IPS-NIHi7 (cell line): Measurements from ENCODE around the gene LLGL1.

Source experiments
- DNase-seq: peaks from one replicate; pipeline ENCODE4 v3.0.0; 2012; ENCODE audit warnings: mixed read lengths; ENCODE audit errors: extremely low spot score

LLGL1 gene

DNA sequence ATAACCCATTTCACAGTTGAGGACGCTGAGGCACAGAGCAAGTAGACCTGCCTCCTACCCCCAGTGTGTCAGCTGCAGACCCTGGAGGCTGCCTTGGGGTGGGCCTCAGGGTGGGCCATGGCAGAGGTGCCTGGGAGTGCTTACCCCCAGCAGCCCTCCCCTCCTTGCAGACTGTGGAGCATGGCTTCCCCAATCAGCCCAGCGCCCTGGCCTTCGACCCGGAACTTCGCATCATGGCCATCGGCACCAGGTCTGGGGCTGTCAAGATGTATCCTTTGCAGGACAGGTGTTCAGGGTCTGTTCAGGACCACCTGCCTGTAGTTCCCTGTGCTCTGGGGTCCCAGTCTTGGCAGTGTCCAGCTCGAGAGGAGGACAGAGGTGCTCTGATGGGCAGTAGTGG is 4.3 kb downstream of the LLGL1 start:
- DNase-seq: no peak

GRCh38 chr17:18230288-18231141 is 5.1 kb downstream of the LLGL1 start:
- no peak for DNase-seq

GRCh38 chr17:18231164-18231563 is 5.7 kb downstream of the LLGL1 start:
- DNase-seq: no peak

DNA sequence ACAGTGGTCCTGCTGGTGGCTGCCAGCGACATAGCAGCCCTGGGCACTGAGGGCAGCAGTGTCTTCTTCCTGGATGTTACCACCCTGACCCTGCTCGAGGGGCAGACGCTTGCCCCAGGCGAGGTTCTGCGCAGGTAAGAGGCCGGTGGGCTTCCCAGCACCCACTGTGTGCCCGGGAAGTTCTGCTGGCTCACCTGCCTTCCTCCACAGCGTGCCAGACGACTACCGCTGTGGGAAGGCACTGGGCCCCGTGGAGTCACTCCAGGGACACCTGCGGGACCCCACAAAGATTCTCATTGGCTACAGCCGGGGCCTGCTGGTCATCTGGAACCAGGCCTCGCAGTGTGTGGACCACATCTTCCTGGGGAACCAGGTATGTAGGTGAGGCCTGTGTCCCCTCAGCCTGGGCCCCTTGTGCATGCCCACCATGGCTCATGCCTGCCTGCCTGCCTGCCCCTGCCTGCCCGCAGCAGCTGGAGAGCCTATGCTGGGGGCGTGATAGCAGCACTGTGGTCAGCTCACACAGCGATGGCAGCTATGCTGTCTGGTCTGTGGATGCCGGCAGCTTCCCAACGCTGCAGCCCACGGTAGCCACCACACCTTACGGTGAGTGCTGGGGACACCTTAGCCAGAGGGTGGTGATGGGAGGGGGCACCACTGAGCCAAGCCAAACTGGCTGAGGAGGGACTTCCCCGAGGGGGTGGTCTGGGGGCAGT is 8.5 kb downstream of the LLGL1 start:
- DNase-seq: no peak

GRCh38 chr17:18234853-18235380 is 9.5 kb downstream of the LLGL1 start:
- no peak for DNase-seq

GRCh38 chr17:18235743-18236256 is 10.4 kb downstream of the LLGL1 start:
- no peak for DNase-seq

- no peak for DNase-seq
These were observed 11.1 kb downstream of the LLGL1 start for GRCh38 chr17:18236494-18236893.

- no peak for DNase-seq
These were observed 12.0 kb downstream of the LLGL1 start for GRCh38 chr17:18237461-18237860.

DNA sequence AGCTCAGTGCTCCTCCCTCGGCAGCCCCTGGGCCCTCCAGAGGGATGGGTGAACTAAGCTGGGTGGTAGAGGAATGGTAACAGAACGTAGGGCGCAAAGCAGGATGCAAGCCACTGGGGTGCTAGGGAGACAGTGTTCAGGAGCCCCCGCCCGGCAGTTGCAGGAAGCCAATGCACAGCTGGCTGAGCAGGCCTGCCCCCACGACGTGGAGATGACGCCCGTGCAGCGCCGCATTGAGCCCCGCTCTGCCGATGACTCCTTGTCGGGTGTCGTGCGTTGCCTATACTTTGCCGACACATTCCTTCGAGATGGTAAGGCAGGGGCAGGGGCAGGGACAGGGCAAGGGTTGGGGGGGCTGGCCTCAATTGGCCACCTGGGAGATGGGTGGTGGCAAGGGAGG is 12.9 kb downstream of the LLGL1 start:
- DNase-seq: no peak

GRCh38 chr17:18240449-18240848 is 15.0 kb downstream of the LLGL1 start:
- DNase-seq: no peak

- no peak for DNase-seq
These were observed 15.9 kb downstream of the LLGL1 start for GRCh38 chr17:18241229-18241871.

GRCh38 chr17:18245038-18245776 is 19.8 kb downstream of the LLGL1 start:
- no peak for DNase-seq

- DNase-seq: no peak
These were observed 20.8 kb downstream of the LLGL1 start for GRCh38 chr17:18246109-18246725.

- peak; percentile 97 for DNase-seq
These were observed 21.6 kb downstream of the LLGL1 start for GRCh38 chr17:18246880-18247612.

- no peak for DNase-seq
These were observed 22.2 kb downstream of the LLGL1 start for GRCh38 chr17:18247613-18248001.

- peak; percentile 83 for DNase-seq
These were observed 22.9 kb downstream of the LLGL1 start for GRCh38 chr17:18248300-18248731.

DNA sequence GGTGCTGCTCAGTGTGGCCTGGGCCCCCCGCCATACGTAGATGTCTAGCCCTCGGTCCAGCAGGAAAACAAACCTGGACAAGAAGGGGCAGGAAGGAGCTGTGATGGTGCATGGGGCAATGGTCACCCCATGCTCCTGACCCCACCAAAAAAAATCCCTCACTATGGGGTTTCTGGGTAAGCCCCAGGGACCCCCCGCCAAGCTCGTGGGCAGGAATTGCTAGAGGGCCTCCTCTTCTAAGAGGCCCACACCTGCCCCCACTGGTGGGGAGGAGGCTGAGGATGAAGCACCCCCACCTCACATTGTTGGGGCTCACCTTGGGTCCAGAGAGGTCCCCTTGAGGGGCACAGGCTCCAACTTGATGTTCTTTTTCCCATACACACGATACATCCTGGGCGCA is 23.4 kb downstream of the LLGL1 start:
- DNase-seq: no peak

GRCh38 chr17:18250259-18250658 is 24.8 kb downstream of the LLGL1 start:
- no peak for DNase-seq

DNA sequence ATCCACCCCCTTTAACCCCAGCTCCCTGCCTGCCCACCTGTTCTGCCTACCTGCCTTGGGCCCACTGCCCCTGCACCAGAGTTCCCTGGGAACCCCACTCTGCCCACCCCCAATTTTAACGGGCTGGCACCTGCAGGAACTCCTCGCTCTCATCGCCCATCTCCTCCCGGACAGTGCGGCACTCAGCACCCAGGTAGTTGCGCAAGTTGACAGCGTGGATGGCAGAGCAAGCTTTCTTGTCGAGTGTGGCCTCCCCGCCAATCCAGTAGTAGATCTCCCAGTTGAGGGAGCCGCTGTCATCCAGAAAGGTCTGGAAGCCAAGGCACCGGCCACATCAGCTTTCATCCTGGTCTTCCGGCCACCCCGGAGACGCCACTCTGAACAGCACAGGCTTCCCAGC is 25.3 kb downstream of the LLGL1 start:
- no peak for DNase-seq

- DNase-seq: no peak
These were observed 25.8 kb downstream of the LLGL1 start for GRCh38 chr17:18251204-18251603.
